Fibroblast of the aortic adventitia (primary cell): ENCODE measurements around the gene LMCD1. TPM values are rescaled to one million over a fixed set of nuclear protein-coding genes. Genes with fewer than 3 reads are reported as not detected.

Source experiments
- DNase-seq: peaks from one replicate; pipeline ENCODE4 v3.0.0-alpha.2; 2010; ENCODE audit warnings: low read depth
- H3K4me3 ChIP-seq: 2 replicates; pipeline ENCODE4 v1.5.1; 2011; ENCODE audit warnings: low read depth, mild to moderate bottlenecking, control low read depth, low read length, moderate library complexity
- total RNA-seq: library from RNA; depleted of rRNA; stranded (reverse); fragments of >200 nt; gene quantifications from 2 replicates; pipeline ENCODE4 v1.2.3, GENCODE V29; 2012; ENCODE audit warnings: low replicate concordance
- TF ChIP-seq, protein P1 (sequence below): IDR thresholded peaks from 2 replicates; pipeline ENCODE4 v1.5.1; 2011; ENCODE audit warnings: mild to moderate bottlenecking, low read length, control low read depth, inconsistent platforms; ENCODE audit not compliant: insufficient read depth

Gene LMCD1
- total RNA-seq, 1 donor, result 22.4 TPM

DNA sequence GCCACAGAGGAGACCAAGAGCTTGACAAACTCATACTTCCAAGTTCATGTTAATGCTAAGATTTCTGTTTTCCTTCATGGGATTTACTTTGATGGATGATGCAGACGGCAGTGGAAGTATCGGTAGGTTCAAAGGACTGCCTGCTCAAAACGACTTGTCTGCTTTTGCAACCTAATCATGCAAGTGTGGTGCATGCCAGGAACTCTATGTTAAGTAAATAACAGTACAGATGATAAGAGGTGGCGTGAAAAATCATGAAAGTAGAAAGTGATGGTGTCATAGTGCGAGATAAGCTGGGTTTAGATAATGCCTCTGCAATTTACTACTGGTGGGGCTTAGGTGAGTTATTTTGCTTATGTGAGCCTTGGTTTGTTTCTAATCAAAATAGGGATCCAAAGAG lies 14.7 kb upstream of the LMCD1 start:
- DNase-seq, result no peak
- TF ChIP-seq, protein P1, sequence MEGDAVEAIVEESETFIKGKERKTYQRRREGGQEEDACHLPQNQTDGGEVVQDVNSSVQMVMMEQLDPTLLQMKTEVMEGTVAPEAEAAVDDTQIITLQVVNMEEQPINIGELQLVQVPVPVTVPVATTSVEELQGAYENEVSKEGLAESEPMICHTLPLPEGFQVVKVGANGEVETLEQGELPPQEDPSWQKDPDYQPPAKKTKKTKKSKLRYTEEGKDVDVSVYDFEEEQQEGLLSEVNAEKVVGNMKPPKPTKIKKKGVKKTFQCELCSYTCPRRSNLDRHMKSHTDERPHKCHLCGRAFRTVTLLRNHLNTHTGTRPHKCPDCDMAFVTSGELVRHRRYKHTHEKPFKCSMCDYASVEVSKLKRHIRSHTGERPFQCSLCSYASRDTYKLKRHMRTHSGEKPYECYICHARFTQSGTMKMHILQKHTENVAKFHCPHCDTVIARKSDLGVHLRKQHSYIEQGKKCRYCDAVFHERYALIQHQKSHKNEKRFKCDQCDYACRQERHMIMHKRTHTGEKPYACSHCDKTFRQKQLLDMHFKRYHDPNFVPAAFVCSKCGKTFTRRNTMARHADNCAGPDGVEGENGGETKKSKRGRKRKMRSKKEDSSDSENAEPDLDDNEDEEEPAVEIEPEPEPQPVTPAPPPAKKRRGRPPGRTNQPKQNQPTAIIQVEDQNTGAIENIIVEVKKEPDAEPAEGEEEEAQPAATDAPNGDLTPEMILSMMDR, result no peak
- no peak overlapping the region for H3K4me3 ChIP-seq

DNA sequence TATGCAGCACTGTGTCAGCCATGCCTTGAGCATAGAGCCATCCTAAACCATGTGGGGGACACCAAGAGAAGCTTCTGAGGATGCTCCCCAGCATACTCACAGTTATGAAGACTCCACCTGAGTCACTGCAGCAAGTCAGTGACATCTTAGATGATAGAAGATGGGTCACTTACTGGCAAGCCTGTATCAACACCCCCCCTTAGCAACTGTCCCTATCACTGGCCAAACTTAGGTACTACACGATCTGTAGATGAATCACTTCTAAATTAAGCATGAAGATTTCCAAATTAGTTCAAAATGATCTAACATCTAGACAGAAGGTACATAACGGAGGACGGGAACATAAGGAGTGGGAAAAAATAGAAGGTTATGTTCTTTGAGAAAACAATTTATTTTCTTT lies 13.2 kb upstream of the LMCD1 start:
- no peak overlapping the region for H3K4me3 ChIP-seq
- TF ChIP-seq, protein P1, result no peak
- DNase-seq, result no peak

DNA sequence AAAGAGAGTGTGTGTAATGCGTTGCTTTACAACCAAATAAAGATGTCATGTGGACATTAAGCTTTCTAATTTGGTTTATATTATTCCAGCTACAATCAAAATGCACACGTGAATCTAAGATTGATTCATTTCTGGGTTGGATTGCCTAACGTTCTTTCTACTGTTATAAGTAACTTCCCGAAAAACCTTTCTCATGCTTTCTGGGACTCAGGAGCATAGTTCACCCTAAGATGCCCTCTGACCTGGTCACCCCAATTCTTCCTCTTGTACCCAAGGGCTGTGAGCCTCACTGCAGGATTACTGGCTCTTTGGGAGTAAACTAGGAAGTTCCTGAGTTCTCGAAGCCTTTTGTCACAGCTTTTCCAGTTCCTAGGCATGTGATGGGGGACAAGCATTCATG lies 12.7 kb upstream of the LMCD1 start:
- no peak overlapping the region for H3K4me3 ChIP-seq
- peak; percentile 63 for DNase-seq
- TF ChIP-seq, protein P1, result no peak

DNA sequence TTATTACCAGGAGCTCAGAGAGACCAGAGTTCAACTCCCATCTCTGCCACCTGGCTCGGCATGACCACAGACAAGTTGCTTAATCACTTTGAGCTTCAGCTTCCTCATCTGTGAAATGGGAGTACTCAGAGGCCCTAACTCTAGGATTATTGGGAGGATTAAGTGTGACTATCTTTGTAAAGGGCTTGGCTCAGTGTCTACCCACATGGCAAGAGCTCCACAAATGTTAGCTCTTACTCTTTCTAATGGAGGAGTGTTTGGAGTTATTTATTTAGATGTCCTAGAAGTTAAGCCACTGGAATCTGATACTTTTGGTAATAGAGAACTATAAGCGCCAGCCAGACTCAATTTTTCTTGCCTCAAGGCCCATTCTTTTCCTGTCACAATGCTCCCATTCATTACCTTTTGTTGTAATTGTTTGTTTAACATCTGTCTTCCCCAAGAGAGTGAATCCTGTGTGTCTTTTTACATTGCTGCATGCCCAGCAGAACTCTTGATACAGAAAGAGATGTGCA lies 12.3 kb upstream of the LMCD1 start:
- DNase-seq, result no peak
- TF ChIP-seq, protein P1, result no peak
- no peak overlapping the region for H3K4me3 ChIP-seq

GRCh38 chr3:8490079-8490552 lies 11.5 kb upstream of the LMCD1 start:
- H3K4me3 ChIP-seq, result no peak overlapping the region
- TF ChIP-seq, protein P1, result no peak
- peak; percentile 88 for DNase-seq

GRCh38 chr3:8491271-8492144 lies 10.1 kb upstream of the LMCD1 start:
- DNase-seq, result no peak
- TF ChIP-seq, protein P1, result no peak
- H3K4me3 ChIP-seq, result no peak overlapping the region
